A673 (cell line): ENCODE results near the gene PILRA.
"Not testable (repeated sequence)": the region's sequence is repeated elsewhere in the genome, so short reads cannot be mapped to it uniquely, and the experiment has no call there.

Experiments
- EZH2 ChIP-seq: fragments of 200-600 bp; sonication (generic); IDR thresholded peaks from 2 replicates; pipeline ENCODE4 v1.6.1; 2017; ENCODE audit warnings: borderline replicate concordance, low read depth, mild to moderate bottlenecking, mixed read lengths, antibody characterized with exemption, low read length; ENCODE audit not compliant: poor library complexity, severe bottlenecking
- TF ChIP-seq, protein P1 (sequence below): fragments of 300-800, 200-600 bp; sonication (generic); conservative IDR thresholded peaks from 2 replicates; pipeline ENCODE4 v1.5.1; 2017; ENCODE audit warnings: low read depth, mild to moderate bottlenecking, antibody characterized with exemption, low read length, moderate library complexity, mixed read lengths

DNA sequence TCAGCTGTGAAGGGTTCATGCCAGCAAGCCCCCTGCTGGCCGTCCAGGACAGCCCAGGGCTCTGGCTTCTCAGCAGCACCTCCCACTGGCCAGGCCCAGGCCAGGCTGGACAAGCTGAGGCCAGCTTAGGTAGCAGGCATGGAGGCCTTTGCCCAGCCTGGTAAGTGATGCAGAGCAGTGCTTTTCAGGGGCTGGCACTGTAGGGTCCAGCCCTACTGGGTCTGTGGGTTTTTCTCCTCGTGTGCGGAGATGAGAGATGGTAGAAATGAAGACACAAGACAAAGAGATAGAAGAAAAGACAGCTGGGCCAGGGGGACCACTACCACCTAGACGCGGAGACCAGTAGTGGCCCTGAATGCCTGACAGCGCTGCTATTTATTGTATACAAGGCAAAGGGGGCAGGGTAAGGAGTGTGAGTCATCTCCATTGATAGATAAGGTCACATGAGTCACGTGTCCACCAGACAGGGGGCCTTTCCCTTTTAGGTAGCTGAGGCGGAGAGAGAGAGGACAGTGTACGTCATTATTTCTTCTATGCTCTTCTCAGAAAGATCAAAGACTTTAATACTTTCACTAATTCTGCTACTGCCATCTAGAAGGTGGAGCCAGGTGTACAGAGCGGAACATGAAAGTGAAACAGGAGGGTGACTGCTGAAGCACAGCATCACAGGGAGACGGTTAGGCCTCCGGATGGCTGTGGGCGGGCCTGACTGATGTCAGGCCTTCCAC lies 28.6 kb upstream of the PILRA start:
- TF ChIP-seq, protein P1, sequence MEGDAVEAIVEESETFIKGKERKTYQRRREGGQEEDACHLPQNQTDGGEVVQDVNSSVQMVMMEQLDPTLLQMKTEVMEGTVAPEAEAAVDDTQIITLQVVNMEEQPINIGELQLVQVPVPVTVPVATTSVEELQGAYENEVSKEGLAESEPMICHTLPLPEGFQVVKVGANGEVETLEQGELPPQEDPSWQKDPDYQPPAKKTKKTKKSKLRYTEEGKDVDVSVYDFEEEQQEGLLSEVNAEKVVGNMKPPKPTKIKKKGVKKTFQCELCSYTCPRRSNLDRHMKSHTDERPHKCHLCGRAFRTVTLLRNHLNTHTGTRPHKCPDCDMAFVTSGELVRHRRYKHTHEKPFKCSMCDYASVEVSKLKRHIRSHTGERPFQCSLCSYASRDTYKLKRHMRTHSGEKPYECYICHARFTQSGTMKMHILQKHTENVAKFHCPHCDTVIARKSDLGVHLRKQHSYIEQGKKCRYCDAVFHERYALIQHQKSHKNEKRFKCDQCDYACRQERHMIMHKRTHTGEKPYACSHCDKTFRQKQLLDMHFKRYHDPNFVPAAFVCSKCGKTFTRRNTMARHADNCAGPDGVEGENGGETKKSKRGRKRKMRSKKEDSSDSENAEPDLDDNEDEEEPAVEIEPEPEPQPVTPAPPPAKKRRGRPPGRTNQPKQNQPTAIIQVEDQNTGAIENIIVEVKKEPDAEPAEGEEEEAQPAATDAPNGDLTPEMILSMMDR = peak; percentile 51
- TF ChIP-seq EZH2 = not testable (repeated sequence)
